ENCODE measurements around the gene PAPLN. TPM values are rescaled to one million over a fixed set of nuclear protein-coding genes. Genes with fewer than 3 reads are reported as not detected.
"Not testable (repeated sequence)": the region's sequence is repeated elsewhere in the genome, so short reads cannot be mapped to it uniquely, and the experiment has no call there.

PAPLN gene
- total RNA-seq, 1 donor from 2014 or later = 4.1 TPM

DNA sequence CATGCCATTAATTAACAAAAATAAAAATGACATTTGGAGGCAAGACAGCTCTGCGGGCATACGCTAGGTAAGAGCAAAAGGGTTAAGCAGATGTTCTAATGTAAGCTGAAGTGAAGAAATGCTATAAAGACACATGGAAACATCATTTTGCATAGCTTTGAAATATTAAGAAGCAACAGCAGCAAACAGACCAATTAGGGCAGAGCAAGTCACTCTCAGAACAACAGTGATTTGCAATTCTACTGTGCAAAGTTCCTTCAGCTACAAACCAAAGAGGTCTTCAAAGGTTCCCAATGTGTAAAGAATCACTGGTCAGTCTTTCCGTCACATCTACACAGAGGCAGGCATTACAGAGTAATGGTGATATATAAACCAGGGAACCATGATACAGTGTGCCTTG lies 68.2 kb downstream of the PAPLN start:
- H3K36me3 Mint-ChIP-seq (ENCODE audit: low read depth) = no peaks in the 10 kb centered on the region
- TF ChIP-seq, protein P1, sequence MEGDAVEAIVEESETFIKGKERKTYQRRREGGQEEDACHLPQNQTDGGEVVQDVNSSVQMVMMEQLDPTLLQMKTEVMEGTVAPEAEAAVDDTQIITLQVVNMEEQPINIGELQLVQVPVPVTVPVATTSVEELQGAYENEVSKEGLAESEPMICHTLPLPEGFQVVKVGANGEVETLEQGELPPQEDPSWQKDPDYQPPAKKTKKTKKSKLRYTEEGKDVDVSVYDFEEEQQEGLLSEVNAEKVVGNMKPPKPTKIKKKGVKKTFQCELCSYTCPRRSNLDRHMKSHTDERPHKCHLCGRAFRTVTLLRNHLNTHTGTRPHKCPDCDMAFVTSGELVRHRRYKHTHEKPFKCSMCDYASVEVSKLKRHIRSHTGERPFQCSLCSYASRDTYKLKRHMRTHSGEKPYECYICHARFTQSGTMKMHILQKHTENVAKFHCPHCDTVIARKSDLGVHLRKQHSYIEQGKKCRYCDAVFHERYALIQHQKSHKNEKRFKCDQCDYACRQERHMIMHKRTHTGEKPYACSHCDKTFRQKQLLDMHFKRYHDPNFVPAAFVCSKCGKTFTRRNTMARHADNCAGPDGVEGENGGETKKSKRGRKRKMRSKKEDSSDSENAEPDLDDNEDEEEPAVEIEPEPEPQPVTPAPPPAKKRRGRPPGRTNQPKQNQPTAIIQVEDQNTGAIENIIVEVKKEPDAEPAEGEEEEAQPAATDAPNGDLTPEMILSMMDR (conservative IDR thresholded peaks at IDR 0.05) = no peak
- no peaks in the 10 kb centered on the region for H3K27me3 Mint-ChIP-seq (ENCODE audit: low read depth)
- DNase-seq (ENCODE audit: low read depth, low spot score) = no peak
- no peak overlapping the region for H3K4me3 Mint-ChIP-seq
- no peaks in the 10 kb centered on the region for H3K9me3 Mint-ChIP-seq
- peaks cover 7% of the 10 kb centered on the region for H3K4me1 Mint-ChIP-seq
- no peak overlapping the region for H3K27ac Mint-ChIP-seq (ENCODE audit: unreplicated experiment)

- H3K4me1 Mint-ChIP-seq = peaks cover 12% of the 10 kb centered on the region
These were observed 70.0 kb downstream of the PAPLN start for GRCh38 chr14:73307261-73307660.

DNA sequence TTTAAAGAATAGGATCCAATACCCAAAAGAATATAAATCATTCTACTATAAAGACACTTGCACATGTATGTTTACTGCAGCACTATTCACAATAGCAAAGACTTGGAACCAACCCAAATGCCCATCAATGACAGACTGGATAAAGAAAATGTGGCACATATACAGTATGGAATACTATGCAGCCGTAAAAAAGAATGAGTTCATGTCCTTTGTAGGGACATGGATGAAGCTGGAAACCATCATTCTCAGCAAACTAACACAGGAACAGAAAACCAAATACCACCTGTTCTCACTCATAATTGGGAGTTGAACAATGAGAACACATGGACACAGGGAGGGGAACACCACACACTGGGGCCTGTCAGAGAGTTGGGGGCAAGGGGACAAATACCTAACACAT lies 71.9 kb downstream of the PAPLN start:
- DNase-seq (ENCODE audit: low read depth, low spot score) = not testable (repeated sequence)

More at GRCh38 chr14:73307261-73307660, 70.0 kb downstream of the PAPLN start:
- Mint-ChIP-seq H3K27me3 (ENCODE audit: low read depth) (no peaks in the 10 kb centered on the region), H3K36me3 (ENCODE audit: low read depth) (no peaks in the 10 kb centered on the region), H3K27ac (ENCODE audit: unreplicated experiment) (no peak overlapping the region), H3K9me3 (no peaks in the 10 kb centered on the region), H3K4me3 (no peak overlapping the region)
- no peak for DNase-seq (ENCODE audit: low read depth, low spot score)
- TF ChIP-seq, protein P1 (conservative IDR thresholded peaks at IDR 0.05) = no peak

GRCh38 chr14:73311708-73312030 lies 74.4 kb downstream of the PAPLN start:
- no peaks in the 10 kb centered on the region for H3K9me3 Mint-ChIP-seq
- no peaks in the 10 kb centered on the region for H3K27me3 Mint-ChIP-seq (ENCODE audit: low read depth)
- no peak overlapping the region for H3K27ac Mint-ChIP-seq (ENCODE audit: unreplicated experiment)
- TF ChIP-seq, protein P1 (conservative IDR thresholded peaks at IDR 0.05) = no peak
- H3K36me3 Mint-ChIP-seq (ENCODE audit: low read depth) = no peaks in the 10 kb centered on the region
- peaks cover 12% of the 10 kb centered on the region for H3K4me1 Mint-ChIP-seq
- DNase-seq (ENCODE audit: low read depth, low spot score) = no peak
- no peak overlapping the region for H3K4me3 Mint-ChIP-seq

More for the DNA sequence above, 71.9 kb downstream of the PAPLN start:
- not testable (repeated sequence) for H3K27me3 Mint-ChIP-seq (ENCODE audit: low read depth); H3K9me3 Mint-ChIP-seq; H3K27ac Mint-ChIP-seq (ENCODE audit: unreplicated experiment); H3K4me3 Mint-ChIP-seq; H3K36me3 Mint-ChIP-seq (ENCODE audit: low read depth)
- peaks cover 12% of the 10 kb centered on the region for H3K4me1 Mint-ChIP-seq

GRCh38 chr14:73312687-73313086 lies 75.4 kb downstream of the PAPLN start:
- Mint-ChIP-seq H3K4me3 (no peak overlapping the region), H3K27me3 (ENCODE audit: low read depth) (no peaks in the 10 kb centered on the region), H3K27ac (ENCODE audit: unreplicated experiment) (no peak overlapping the region), H3K36me3 (ENCODE audit: low read depth) (no peaks in the 10 kb centered on the region), H3K4me1 (peaks cover 12% of the 10 kb centered on the region), H3K9me3 (no peaks in the 10 kb centered on the region)
- no peak for DNase-seq (ENCODE audit: low read depth, low spot score)
- TF ChIP-seq, protein P1 (conservative IDR thresholded peaks at IDR 0.05) = no peak

GRCh38 chr14:73313151-73313550 lies 75.8 kb downstream of the PAPLN start:
- H3K4me1 Mint-ChIP-seq = peaks cover 12% of the 10 kb centered on the region
- no peaks in the 10 kb centered on the region for H3K27me3 Mint-ChIP-seq (ENCODE audit: low read depth)
- H3K27ac Mint-ChIP-seq (ENCODE audit: unreplicated experiment) = no peak overlapping the region
- H3K4me3 Mint-ChIP-seq = no peak overlapping the region
- no peaks in the 10 kb centered on the region for H3K36me3 Mint-ChIP-seq (ENCODE audit: low read depth)
- DNase-seq (ENCODE audit: low read depth, low spot score) = no peak
- TF ChIP-seq, protein P1 (conservative IDR thresholded peaks at IDR 0.05) = no peak
- no peaks in the 10 kb centered on the region for H3K9me3 Mint-ChIP-seq
